ENCODE data around the gene PPP2R3A. TPM values are rescaled to one million over a fixed set of nuclear protein-coding genes. Genes with fewer than 3 reads are reported as not detected.

The PPP2R3A gene
- total RNA-seq, 4 donors from 2014 or later = 6.8 to 9.6 (median 8.2) TPM

DNA sequence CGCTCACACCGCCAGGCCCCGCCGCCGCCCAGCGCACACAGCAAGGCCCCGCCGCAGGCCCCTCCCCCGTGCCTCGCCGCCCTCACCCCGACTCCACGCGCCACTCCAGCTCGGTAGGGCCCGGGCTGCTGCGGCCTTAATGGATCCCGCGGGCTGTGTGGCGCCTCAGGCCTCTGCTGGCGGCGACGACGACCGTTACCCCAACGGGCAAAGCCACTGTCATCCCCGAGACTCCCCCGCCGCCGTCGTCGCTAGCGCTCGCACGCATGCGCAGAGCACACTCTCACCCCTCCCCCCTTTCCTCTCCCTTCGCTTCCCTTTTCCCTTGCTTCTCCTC, 230.5 kb downstream of the PPP2R3A start, which contains the start of gene MSL2:
Gene MSL2 (minus strand): TSS at position 272 of the 337 bp plus-strand sequence. CDS start 1,222 bp downstream, outside the sequence.
- ATAC-seq (ENCODE audit: low FRiP score) (peak; percentile 33), DNase-seq (ENCODE audit: low spot score) (no peak)
- TF ChIP-seq, protein P1, sequence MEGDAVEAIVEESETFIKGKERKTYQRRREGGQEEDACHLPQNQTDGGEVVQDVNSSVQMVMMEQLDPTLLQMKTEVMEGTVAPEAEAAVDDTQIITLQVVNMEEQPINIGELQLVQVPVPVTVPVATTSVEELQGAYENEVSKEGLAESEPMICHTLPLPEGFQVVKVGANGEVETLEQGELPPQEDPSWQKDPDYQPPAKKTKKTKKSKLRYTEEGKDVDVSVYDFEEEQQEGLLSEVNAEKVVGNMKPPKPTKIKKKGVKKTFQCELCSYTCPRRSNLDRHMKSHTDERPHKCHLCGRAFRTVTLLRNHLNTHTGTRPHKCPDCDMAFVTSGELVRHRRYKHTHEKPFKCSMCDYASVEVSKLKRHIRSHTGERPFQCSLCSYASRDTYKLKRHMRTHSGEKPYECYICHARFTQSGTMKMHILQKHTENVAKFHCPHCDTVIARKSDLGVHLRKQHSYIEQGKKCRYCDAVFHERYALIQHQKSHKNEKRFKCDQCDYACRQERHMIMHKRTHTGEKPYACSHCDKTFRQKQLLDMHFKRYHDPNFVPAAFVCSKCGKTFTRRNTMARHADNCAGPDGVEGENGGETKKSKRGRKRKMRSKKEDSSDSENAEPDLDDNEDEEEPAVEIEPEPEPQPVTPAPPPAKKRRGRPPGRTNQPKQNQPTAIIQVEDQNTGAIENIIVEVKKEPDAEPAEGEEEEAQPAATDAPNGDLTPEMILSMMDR (IDR thresholded peaks at IDR 0.05) = no peak

DNA sequence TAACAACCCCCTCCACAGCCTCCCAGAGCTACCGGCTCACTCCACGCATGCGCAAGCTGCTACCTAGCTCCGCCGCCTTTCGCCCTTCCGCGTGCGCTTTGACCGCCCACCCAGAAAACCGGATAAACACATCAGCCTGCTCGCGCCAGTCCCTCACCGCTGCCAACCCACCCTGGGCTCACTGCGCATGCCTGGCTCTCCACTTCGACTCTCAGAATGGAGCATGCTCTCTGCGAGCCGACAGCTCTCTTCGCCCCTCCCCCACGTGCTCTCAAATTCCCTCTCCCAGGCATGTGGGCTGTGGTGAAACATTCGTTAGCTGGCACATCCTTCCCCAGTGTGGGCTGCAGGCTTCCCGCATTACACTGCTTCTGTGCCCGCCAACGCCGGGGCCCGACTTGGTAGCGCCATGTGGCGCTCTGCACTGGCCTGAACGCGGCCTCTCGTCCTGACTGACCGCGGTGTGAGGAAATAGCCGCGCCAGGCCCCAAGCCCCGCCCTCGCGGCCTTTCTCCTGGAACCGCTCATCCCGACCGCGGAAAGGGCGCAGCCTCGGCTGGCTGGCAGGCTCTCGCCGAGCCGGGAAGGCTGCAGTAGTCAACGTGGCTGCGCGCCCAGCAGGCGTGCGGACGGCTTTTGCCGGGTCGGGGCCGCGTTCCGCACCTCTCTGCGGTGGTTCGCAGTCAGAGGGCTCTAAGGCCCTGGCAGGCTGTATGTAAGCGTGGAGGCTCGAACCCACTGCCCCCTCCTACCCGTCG, 231.1 kb downstream of the PPP2R3A start:
- peak; percentile 92 for ATAC-seq (ENCODE audit: low FRiP score)

DNA sequence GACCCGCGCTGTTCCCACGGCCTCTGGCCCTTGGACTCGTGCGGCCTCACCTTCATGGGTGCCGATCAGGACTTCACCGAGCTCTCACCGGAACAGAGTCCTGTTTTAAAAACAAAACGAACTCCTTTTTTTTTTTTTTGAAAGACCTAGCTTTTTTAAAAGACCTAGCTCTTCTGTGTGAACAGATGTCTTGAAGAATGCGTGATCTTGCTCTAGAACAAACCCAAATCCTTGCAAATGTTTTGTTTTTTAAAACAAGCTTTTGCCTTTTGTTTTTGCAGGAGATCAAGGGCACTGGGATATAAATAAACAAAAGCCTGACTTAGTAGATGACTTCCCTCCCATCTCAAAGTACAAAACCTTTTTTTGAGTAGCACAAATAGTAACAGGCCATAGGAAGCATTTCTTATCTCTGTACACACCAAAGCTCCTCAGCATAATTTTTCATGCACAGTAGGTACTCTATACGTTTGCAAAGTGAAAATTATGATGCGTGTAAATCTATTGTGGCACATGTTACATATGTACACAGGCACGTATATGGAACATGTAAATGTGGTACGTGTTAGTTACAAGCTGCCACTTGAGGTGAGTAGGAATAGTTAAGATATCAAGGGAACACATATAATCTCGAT, 231.7 kb downstream of the PPP2R3A start:
- ATAC-seq (ENCODE audit: low FRiP score) = peak; percentile 7
- DNase-seq (ENCODE audit: low spot score) = no peak
- TF ChIP-seq, protein P1 (IDR thresholded peaks at IDR 0.05) = no peak

More for the DNA sequence above, 231.1 kb downstream of the PPP2R3A start:
- DNase-seq (ENCODE audit: low spot score) = peak; percentile 96
- TF ChIP-seq, protein P1 (IDR thresholded peaks at IDR 0.05) = no peak

Small RNA genes lying within 50 kb of the gene (small RNA-seq; reads per million reads assigned to genes)
- not detected for gene AC092989.1

Other genes starting within 250 kb of the PPP2R3A start
- 10 to 100 TPM; 17.7 to 35.3 (median 30.0) TPM for gene MSL2, start 230.6 kb downstream of the PPP2R3A start, total RNA-seq

Measured in omental fat pad (tissue), 4 donors.